Activated CD4-positive, alpha-beta T cell treated with anti-CD3 and anti-CD28 coated beads for 4 hours (primary cell): Measurements from ENCODE around the gene ADH6.
"Not testable (repeated sequence)": the region's sequence is repeated elsewhere in the genome, so short reads cannot be mapped to it uniquely, and the experiment has no call there.

Source experiments
- DNase-seq, 2 donors: peaks; one replicate each; pipeline ENCODE4 v3.0.0-alpha.2; 2020

ADH6 gene

GRCh38 chr4:99189900-99190299 lies 29.1 kb downstream of the ADH6 start:
- not testable (repeated sequence) for DNase-seq

- DNase-seq, result no peak
Measured at GRCh38 chr4:99186029-99186428, 33.0 kb downstream of the ADH6 start.

- no peak for DNase-seq
Measured at GRCh38 chr4:99185581-99185980, 33.5 kb downstream of the ADH6 start.

GRCh38 chr4:99180382-99181070 lies 38.5 kb downstream of the ADH6 start:
- no peak for DNase-seq

GRCh38 chr4:99179626-99180025 lies 39.4 kb downstream of the ADH6 start:
- no peak for DNase-seq

- no peak for DNase-seq
Measured at GRCh38 chr4:99179178-99179577, 39.9 kb downstream of the ADH6 start.

GRCh38 chr4:99166544-99166943 lies 52.5 kb downstream of the ADH6 start:
- no peak for DNase-seq

- DNase-seq, result no peak
Measured at GRCh38 chr4:99165978-99166377, 53.1 kb downstream of the ADH6 start.

GRCh38 chr4:99161373-99162099 lies 57.5 kb downstream of the ADH6 start:
- no peak for DNase-seq

- DNase-seq, result no peak
Measured at GRCh38 chr4:99159699-99160098, 59.3 kb downstream of the ADH6 start.

- DNase-seq, result no peak
Measured at GRCh38 chr4:99157478-99157935, 61.5 kb downstream of the ADH6 start.

- DNase-seq, result no peak
Measured at GRCh38 chr4:99156992-99157391, 62.1 kb downstream of the ADH6 start.

GRCh38 chr4:99154658-99155342 lies 64.2 kb downstream of the ADH6 start:
- no peak for DNase-seq
